DMS 273 (cell line): ENCODE results near the gene ZDHHC7.
A peak's percentile ranks its signal among the peaks of the same experiment; 100 is the strongest.
"Not testable (repeated sequence)": the region's sequence is repeated elsewhere in the genome, so short reads cannot be mapped to it uniquely, and the experiment has no call there.

Experiments
- DNase-seq: peaks from one replicate; lab custom pipeline; 2025; ENCODE audit not compliant: unreplicated experiment; lab: John Stamatoyannopoulos, UW

The ZDHHC7 gene

DNA sequence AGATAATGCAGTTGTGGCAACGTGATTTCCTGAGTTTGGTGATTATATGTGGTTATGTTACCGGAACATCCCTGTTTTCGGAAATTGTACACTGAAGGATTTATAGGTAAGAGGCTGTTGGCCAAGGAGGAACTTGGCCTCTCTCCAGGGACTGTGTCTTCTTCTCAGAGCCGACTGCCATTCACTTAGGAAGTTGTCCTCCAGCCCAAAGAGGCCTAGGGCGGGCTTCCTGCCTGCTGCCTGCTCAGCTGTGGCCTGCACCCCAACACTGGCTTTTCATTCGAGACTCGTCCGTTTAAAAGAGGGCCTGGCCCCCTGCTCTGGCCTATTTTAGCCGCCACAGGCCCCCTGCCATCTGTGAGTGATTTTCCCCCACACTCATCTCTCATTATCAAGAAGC, 64.3 kb downstream of the ZDHHC7 start:
- DNase-seq = no peak

DNA sequence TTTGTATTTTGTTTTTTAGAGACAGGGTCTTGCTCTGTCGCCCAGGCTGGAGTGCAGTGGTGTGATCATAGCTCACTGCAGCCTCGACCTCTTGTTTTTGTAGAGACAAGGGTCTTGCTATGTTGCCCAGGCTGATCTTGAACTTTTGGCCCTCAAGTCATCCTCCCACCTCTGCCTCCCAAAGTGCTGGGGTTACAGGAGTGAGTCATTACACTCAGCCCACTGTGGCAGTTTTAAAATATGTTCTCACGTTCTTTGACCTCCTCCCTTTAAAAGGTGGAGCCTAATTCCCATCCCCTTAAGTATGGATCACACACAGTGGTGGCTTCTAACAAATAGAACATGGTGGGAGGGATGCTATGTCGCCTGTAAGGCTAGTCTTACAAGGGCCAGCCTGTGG, 67.7 kb downstream of the ZDHHC7 start:
- no peak for DNase-seq

DNA sequence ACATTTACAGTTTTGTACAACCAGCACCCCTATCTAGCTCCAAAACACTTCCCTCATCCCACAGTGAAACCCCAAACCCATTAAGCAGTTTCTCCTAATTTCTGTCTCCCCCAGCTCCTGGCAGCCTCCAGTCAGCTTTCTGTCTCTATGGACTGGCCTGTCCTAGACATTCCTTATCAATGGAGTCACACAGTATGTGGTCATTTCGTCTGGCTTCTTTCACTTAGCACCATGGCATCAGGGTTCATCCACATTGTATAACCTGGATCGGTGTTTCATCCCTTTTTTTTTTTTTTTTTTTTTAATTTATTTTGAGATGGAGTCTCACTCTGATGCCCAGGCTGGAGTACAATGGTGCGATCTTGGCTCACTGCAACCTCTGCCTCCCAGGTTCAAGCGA, 68.5 kb downstream of the ZDHHC7 start:
- DNase-seq = no peak

DNA sequence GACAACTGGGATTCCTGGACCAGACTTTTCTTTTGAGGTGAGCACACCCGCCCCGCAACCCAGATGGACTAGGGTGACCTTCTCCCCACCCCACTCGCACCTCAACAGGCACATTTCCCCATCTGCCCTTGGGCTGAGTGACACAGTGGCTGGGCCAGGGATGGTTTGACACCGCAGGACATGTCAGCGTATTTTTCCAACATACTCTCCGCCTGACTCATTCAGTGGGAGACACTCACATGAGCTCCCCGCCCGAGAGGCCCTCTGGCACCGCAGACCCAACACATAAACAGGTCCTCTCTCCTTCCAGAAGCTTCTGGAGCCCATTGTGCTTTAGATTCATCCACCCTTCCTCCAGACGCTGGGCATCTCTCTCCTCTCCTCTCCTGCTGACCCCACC, 69.4 kb downstream of the ZDHHC7 start:
- DNase-seq = no peak

DNA sequence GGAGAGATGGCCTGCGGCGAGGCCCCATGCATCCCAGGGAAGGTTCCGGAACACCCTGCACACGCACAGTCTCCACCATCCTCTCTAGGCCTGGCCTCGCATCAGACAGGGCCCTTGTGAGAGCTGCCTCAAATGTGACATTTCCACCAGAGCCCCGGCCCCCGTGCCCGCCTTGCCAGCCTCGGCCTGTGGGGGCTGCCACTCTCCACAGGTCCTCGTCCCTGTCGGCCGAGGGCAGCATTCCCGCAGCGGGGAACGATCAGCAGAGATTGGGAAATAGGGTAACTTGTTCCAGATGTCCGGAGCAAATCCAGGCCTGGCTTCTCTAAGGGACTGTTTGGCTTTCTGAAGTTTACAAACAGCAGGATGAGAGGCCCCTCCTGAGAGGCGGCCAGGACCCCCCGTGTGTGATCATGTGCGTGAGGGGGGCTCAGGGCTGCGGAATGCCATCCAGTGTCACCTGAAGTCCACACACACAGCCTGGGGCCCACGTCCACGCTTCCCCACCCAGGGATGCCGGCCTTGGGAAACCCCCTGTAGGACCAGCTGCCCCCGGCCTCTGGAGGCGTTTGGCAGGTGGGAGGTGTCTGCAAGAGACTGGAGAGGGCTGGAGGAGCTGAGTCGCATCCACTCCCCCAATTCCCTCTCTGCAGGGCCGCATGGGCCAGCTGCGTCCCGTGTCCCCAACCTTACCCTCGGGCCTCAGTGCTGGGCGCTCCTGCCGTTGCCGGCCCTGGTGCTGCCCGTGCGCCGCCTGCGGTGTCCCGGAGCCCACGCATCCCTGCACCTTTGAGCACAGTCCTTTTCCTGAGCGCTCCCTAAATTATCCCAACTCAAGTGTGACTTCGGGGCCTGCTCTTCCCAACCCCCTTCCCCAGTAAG, 70.4 kb downstream of the ZDHHC7 start:
- DNase-seq = no peak

DNA sequence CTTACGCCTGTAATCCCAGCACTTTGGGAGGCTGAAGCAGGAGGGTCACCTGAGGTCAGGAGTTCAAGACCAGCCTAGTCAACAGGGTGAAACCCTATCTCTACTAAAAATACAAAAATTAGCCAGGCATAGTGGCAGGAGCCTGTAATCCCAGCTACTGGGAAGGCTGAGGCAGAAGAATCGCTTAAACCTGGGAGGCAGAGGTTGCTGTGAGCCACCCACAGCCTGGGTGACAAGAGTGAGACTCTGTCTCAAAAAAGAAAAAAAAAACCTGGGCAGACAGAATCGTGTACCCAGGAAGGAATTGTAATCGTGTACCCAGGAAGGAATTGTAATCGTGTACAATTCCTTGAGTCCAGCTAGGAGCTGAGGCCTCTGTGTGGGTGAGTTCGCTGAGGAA, 72.7 kb downstream of the ZDHHC7 start:
- DNase-seq = not testable (repeated sequence)

DNA sequence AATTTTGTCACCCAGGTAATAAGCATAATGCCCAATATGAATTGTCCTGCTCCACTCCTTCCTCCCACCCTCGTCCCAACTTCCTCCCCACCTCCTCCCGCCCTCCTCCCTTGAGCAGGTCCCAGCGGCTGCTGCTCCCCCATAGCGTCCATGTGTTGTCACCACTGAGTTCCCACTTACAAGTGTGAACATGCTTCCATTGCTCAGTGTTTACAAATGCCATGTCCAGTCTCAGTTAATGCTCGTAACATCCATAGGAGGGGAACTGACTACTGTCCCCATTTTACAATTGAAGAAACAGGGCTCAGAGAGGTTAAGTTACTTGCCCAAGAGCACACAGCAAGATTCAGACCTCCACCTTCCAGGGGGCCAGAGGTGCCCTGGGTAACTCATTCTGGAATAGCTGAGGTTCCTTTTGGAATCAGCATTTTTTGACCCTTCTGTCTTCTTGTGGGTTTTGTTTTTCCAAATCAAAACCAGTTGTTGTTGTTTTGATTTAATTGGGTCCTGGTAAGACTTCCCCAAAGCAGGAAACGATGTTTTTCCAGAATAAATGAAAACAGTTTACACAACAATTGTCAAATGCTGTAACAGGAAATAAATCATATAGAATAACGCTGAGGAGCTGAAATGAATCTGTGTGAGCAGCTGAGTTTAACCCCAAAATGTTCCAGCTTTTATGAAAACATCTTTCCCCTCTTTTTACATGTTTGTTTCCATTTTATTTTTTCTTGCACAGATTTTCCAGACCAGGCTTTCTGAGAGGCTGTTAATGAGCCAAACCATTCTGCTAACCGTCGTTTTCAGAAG, 73.9 kb downstream of the ZDHHC7 start:
- DNase-seq = no peak

DNA sequence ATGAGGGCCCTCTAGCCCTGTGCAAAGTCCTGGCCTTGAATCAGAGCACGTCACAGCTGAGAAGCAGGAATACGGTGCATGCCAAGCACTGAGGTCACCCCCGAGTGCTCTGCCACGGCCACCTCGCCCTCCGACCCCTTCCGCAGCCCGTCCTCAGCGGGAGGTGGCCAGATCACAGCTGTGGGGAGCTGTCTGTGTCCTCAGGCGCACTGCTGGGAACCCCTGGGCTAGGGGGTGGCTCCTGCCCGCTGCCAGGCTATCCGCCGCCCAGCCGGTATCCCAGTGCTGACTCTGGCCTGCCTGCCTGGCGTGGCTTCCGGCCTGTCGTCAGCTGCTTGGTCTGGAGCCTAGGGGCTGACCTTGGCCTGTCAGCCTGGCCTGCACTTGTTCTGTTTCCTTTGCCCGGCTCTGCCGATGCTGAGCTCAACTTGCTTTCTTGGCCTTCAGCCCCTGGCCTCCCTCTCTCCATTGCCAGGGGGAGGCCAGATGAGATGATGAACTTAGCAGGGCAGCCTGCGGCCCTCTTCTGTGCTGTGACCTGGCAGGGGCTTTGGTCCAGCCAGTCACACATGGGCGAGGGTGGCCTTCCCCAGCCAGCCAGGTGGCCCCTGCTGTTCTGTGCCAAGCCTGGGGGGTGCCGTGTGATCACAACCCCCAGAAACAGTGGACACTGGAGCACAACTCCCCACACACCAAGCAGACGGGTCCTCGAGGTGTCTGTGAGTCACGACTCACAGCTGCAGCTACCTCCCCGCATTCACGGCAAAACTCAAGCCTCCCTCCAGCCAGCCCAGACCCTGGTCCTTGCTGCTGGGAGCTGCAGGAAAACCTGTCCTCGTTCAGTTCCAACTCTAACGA, 77.3 kb downstream of the ZDHHC7 start:
- DNase-seq = no peak

DNA sequence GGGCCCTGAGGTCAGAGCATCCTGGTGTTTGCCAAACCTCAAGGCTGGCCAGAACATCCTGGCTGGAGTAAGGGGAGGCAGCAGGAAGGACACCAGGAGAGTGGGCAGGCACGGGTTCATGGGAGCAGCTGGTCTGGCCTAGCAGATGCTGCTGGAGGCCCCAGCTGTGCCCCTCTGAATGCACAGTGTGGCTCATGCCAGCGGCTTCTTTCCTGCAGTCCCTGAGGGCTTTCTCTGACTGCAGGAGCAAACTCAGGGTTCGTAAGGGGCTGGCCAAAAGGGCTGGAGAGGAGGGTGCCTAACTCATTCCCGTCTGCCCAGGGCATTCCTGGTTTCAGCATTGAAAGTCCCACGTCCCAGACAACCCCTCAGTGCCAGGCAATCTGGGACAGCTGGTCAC, 78.7 kb downstream of the ZDHHC7 start:
- DNase-seq = peak; percentile 91

DNA sequence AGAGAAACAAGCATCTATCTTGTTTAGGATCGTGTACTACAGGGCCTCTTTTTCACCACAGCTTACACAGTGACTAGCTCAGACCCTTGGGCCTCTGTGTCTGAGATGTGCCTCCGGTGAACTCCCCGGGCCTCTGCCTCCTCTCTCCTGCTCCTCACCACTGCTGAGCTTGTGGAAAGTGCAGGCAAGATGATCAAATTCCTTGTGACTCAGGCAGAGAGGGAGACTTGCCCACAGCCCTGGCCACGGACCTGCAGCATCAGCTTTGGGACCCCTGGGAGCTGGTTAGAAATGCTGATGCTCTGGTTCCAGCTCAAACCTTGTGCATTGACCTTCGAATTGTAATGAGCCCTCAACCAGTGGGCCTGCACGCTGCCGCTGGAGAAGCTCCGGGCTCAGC, 79.8 kb downstream of the ZDHHC7 start:
- DNase-seq = no peak

DNA sequence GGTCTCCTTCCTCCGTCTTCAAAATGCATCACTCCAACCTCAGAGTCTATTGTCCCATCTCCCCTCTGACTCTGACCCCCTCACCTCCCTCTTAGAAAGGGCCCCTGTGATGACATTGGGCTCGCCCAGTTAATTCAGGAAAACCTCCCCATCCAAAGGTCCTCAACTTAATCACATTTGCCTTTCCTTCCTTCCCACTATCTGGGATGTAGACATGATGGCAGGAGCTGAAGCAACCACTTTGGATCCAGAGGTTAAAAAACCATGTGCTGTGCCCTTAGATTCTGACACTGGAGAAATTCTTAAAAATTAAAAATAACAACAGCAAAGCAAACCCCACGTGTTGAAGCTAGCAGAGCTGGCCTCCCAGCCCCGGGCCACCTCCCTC, 80.2 kb downstream of the ZDHHC7 start:
- no peak for DNase-seq

DNA sequence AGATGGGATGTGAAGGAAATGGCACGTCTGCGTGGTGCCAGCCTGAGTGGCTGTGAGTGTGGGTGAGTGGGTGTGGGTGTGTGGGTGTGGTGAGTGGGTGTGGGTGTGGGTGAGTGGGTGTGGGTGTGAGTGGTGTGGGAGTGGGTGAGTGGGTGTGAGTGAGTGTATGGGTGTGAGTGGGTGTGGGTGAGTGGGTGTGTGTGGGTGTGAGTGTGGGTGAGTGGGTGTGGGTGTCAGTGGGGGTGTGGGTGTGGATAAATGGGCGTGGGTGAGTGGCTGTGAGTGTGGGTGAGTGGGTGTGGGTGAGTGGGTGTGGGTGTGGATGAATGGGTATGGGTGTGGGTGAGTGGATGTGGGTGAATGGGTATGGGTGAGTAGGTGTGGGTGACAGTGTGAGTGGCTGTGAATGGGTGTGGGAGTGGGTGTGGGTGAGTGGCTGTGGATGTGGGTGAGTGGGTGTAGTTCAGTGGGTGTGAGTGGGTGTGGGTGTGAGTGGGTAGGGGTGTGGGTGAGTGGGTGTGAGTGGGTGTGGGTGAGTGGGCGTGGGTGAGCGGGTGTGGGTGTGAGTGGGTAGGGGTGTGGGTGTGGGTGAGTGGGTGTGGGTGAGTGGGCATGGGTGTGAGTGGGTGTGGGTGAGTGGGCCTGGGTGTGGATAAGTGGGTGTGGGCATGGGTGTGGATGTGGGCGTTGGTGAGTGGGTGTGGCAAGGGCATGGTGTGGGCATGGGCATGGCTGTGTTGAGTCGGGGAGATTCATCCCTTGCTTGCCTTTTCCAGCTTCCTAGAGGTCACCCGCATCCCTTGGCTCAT, 80.8 kb downstream of the ZDHHC7 start:
- no peak for DNase-seq

DNA sequence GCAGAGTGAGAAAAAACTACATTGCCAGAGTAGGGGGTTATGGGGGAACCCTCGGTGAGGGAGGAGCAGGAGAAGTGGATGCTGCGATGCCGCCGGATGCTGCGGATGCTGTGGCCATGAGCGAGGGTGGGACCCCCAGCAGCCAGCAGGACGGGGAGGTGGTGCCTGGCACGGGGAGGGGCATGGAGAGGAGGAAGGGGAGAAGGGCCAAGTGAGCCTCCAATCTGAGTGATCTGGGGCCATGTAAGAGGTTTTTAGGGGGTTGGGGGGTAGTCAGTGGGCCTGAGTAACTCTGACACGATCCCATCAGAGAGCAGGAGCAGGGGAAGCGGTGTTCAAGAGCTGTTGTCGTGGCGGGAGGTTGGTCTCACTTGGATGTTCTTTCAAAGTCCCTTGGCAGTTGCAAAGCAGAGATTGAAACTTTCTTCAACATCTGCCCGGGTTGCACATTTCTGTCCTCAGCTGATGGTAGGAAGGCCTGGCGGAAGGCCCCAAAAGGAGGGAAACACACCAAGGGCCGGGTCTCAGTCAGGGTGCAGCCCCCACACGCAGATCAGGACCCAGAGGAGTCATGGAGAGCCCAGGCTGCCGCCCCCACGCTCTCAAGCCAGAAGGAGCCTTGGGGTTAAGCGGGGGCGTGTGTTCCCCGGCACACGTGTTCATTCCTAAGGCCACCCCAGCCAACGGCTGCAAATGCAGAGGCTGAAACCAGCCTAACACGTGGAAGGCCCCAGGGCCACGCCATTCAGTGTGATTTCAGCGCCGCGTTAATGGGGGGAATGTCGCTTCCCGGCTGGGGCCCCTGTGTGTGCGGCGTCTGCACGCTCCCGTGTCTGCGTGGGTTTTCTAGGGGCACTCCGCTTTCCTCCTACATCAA, 81.7 kb downstream of the ZDHHC7 start:
- DNase-seq = peak; percentile 54

DNA sequence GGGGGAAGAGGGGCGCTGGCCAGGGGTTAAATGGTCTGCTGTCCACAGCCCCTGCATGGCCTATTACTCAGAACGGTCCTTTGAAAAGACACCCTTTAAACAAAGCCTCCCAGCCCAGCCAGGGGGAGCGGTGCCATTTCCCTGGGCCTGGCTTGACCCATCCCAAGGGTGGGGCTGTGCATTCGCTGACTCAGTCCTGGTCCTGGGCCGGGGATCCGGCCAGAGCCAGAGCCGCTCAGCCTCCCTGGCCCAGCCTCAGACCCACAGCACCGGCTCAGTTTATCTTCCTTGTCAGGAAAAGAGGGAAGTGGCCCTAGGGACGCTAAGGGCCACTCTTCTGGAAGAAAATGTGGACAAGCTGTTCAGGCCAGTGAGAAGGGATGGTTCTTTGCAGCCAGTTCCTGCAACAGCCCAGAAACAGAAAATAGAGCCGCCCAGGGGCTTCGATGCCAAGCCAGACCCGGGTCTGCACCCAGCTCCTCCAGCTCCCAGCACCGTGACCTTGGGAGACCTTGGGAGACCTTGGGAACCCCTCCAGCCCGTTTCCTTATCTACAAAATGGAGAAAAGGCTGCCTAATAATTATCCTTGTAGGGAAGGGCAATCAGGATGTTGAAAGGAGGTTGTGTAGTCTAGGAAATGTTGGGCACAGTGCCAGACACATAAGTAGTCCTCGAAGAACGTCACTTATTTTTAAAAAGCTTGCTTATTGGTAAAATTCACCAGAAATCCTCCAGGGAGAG, 82.5 kb downstream of the ZDHHC7 start:
- DNase-seq = no peak

DNA sequence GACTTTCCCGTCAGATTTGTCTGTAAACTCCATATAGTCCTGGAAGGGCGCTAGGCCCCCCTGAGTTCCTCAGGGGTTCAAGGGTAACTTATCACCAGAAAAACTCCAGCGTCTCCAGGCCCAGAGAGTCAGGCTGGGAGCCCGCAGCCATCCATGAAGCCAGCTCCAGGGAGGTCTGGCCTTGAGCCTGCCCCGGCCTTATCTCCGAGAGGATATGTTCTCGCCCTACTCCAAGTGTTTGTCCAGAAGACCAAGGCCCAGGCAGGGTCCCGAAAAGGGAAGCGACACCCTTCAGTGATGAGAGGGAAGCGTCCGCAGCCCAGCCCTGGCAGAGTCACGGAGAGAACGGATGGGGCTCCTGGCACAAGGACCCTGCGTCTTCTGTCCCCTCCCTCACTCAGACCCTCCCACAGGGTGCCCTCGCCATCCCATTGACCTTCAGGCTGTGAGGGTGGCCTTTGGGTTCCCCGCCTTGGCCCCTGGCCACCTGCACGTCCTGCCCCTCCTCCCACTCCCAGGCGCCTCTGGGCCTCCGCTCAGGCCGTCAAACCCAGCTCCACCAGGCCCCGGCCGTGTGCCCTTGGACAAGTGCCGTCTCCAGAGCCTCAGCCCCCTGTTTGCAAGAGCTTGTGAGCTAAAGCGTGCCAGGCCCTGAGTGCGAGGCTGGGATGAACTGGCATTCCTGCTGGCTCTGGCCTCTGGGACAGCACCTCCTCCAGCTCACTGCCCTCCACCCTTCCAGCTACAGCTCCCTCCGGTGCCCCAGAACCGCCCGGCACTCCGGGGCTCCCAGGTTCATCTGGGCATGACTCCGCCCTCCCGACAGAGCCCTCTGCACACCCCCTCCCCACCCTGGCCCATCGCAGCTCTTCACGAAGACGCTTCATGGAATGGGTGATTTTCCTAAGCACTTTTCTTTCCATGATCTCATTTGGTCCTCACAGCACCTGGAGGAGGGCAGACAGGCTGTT, 83.4 kb downstream of the ZDHHC7 start:
- DNase-seq = no peak

DNA sequence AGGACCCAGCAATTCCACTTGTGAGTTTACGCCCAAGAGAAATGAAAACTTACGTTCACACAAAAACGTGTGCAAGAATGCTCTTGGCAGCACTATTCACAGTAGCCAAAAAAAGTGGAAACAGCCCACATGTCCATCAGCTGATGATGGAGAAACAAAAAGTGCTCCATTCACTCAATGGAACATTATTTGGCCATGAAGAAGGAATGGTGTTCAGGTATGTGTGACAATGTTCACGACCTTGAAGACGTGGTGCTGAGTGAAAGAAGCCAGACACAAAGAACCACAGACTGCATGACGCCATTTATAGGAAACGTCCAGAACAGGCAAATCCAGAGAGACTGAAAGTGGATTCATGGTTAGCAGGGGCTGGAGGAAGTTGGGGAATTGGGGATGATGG, 84.9 kb downstream of the ZDHHC7 start:
- DNase-seq = no peak

DNA sequence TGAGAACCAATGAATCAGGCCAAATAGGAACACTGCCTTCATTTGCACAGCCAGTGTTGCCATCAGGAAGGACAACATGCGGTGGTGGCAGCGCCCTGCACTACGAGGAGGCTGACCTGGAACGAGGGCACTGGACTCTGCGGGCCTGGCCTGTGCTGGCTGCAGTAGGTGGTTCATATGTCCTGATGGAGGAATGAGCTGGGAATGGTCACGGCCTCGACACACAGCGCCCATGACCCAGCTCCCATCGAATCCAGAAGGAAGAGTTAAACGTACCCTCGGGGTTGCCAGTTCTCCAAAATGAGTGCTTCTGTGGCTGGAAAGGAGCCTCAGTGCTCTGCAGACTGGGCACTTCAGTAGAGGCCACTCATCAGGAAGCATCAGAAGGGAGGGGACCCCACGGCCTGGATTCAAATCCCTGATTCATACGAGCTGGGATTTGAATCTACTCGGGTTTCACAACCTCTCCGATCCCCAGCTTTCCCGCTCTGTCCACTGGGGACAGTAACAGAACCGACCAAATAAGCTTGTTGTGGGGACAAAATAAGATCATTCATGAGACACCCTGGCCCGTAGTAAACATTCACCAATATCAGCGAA, 85.5 kb downstream of the ZDHHC7 start:
- no peak for DNase-seq
